ENCODE measurements around the gene SBK1.
"Not testable (repeated sequence)": the region's sequence is repeated elsewhere in the genome, so short reads cannot be mapped to it uniquely, and the experiment has no call there.

SBK1 gene

DNA sequence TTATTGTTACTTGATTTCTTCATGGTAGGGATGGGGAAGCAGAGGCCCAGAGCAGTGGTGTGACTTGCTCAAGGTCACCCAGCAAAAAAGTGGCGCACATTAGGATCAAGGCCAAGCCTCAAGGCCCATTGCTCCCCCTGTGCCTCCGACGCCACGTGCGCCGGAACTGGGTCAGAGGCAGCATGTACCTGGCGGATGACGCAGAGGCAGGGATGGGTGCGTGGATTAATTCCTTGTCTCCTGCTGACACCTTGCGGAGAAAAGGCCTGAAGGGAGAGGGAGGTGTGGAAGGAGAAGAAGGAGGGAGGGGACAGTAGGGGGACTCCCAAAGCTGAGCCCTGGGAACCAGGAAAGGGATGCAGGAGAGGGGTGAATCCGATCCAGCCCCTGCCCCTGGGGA lies 18.5 kb downstream of the SBK1 start:
- DNase-seq, result no peak

DNA sequence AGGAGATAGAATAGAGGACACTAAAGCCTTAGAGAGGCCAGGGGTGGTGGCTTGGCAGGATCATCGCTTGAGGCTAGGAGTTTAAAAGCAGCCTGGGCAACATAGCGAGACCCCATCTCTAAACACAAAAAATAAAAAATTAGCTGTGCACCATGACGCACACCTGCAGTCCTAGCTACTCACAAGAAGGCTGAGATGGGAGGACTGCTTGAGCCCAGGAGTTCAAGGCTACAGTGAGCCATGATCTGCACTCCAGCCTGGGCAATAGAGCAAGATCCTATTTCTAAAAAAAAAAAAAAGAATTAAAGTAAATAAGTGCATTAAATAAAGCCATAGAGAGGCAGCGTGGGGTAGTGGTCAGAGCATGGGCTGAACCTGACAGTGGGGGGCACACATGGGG lies 19.1 kb downstream of the SBK1 start:
- DNase-seq, result no peak

GRCh38 chr16:28311913-28312312 lies 19.6 kb downstream of the SBK1 start:
- no peak for DNase-seq

DNA sequence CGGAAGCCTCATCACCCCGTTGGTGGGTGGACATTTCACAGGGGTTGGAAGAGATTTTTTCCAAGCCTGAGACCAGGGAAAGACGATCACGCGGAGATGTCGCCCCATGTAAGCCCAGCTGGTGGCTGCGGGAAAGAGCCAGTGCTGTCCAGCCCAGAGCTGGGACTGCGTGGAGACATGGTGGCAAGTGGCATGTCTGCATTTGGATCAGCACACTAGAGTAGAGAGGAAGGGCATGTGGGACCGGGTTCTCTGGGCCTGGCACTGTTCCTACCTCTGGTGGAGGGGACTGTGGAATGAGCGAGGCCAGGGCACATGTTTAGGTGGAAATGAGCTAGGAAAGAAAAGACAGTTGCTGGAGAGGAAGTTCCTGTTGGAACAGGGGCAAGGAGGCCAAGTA lies 20.0 kb downstream of the SBK1 start:
- no peak for DNase-seq

DNA sequence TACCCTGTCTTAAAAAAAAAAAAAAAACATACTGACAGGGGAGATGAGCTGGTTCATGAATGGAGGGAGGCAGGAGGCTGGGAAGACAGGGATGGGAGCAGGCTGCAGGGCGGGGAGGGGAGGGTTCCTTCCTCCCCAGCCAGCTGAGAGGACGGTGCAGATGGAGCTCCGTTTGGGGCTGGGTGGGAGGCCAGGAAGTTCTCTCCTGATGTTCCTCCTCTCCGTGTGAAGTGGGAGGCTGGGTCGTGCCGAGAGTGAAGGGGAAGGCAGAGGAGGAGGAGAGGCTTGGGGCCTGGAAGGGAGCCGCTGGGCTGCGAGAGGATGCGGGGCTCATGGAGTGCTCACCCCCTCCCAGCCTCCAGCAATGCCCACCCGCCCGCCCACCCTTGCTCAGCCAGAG lies 21.3 kb downstream of the SBK1 start:
- DNase-seq, result no peak

GRCh38 chr16:28316054-28316453 lies 23.7 kb downstream of the SBK1 start:
- no peak for DNase-seq

- no peak for DNase-seq
Observed at GRCh38 chr16:28317040-28317880, 24.9 kb downstream of the SBK1 start.

DNA sequence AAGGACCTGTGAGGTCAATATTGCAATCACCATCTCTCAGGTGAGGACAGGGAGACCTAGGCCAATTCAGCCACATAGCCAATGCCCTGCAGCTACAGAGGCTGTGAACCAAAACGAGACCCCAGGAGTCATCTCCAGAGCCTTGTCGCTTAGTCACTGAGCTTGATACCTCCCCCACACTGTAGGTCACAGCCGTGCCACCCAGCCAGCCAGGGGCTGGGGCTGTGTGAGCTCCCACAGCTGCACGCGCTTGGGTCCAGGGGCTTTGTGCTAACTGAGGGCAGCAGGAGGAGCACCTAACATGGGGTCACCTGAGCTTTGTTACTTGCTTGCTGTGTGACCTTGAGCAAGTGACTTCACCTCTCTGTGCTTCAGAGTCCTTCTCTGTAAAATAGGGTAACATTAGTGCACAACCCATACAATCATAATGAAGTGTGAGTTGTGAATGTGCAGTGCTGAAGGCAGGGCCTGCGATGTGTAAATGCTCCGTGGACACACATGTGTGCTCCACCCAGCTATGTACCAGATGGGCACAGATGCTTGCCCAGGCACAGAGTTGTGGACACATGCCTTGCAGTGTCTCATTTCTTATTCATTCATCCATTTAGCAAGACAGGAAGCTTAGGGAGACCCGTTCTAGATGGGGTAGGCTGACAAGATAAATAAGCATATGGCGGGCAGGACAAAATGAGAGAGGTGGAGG lies 25.9 kb downstream of the SBK1 start:
- DNase-seq, result no peak

DNA sequence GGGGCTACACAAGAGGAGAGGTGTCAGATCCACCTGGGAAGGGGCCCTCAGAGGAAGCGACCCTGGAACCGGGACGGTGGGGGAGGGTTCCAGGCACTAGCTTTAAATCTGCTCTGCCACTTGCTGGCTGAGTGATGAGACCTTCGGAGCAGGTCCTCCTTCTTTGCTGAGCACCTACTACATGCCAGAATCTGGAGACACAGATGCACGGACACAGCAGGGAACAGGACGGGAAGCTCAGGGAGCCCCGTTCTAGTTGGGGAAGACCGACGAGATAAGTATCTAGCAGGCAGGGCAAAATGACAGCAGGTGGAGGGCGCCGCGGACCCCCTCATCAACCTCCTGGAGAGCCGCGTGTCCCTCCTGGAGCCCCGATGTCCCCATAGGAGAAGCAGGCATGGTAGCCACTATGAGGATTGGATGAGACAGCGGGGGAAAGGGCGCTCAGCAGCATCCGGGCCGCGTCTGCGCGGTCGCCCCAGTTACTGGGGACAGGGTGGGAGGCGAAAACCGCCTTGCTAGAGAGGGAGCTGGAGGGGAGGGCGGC lies 27.2 kb downstream of the SBK1 start:
- no peak for DNase-seq

- no peak for DNase-seq
Observed at GRCh38 chr16:28320023-28320561, 27.8 kb downstream of the SBK1 start.

DNA sequence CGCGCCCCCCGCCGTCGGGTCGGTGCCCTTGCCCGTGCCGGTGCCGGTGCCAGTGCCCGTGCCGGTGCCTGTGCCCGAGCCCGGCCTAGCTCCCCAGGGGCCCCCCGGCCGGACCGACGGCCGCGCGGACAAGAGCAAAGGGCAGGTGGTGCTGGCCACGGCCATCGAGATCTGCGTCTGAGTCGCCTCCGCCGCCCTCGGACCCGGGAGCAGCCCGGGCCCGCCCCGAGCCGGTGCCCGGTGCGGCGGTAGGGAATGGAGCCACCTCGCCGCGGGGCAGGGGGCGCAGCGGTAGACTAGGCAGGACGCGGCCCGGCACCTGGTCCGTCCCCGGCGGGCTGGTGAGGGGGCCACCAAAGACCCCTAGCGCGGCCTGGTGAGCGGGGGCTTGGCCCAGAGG lies 28.4 kb downstream of the SBK1 start:
- no peak for DNase-seq

GRCh38 chr16:28321700-28322411 lies 29.5 kb downstream of the SBK1 start:
- no peak for DNase-seq

- peak; percentile 34 for DNase-seq
Observed at GRCh38 chr16:28324235-28324886, 32.0 kb downstream of the SBK1 start.

DNA sequence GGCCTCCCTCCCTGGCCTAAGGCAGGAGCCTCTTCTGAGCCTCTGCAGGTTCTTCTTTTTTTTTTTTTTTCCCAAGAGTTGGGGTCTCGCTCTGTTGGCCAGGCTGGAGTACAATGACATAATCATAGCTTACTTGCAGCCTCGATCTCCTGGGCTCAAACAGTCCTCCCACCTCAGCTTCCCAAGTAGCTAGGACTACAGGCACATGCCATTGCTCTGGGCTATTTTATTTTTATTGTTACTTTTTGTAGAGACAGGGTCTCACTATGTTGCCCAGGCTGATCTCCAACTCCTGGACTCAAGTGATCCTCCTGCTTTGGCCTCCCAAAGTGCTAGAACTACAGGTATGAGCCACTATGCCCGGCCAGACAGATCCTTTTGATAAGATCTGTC lies 32.6 kb downstream of the SBK1 start:
- DNase-seq, result no peak

- peak; percentile 10 for DNase-seq
Observed at GRCh38 chr16:28326881-28327610, 34.7 kb downstream of the SBK1 start.

DNA sequence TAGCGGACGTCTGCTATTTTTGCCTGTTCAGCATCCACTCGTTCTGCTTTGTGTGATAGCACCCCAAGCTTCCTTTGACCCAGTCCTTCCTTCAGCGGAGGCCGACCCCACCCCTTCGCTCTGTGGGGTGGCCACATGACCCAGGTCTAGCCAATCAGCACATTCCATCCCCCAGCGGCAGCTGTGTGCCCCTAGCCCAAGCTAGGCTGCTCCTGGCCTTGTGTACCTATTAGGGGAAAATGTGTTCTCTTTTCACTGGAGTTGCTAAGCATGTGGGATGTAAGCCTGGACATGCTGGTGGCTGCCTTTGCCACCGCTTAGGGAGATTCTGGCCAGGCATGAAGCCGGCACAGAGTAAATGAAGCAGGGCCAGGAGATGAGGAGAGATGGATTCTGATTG lies 37.9 kb downstream of the SBK1 start:
- not testable (repeated sequence) for DNase-seq

DNA sequence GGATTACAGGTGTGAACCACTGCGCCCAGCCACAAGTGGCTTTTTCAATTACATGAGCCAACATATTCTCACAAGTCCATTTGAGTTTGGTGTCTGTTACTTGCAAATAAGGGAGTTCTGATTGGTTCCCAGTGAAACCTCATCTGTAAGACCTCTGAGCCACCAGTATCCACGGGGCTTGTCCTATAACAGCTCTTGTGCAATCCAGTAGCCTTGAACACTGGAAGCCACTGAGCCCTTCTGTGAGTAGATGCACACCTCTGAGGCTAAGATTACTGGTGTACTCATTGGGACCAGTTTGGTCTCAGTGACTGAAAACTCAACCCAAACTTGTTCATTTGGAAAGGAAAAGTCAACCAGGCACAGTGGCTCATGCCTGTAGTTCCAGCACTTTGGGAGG lies 38.7 kb downstream of the SBK1 start:
- not testable (repeated sequence) for DNase-seq

DNA sequence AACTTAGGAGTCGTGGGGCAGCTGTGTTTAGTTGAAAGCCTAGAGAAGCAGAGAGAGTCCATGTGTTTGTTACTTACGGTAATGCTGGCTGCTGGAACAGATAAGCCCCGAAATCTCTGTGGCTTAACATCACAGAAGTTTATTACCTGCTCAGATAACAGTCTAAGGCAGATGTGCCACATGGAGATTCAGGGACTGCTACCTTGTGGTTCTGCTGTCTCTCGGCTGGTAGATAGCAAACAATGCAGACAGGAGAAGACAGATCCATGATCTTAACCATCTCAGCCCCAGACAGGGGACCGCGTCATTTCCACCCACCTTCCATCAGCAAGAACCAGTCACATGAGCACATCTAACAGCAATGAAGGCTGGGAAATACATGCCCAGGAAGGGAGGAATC lies 40.3 kb downstream of the SBK1 start:
- not testable (repeated sequence) for DNase-seq

DNA sequence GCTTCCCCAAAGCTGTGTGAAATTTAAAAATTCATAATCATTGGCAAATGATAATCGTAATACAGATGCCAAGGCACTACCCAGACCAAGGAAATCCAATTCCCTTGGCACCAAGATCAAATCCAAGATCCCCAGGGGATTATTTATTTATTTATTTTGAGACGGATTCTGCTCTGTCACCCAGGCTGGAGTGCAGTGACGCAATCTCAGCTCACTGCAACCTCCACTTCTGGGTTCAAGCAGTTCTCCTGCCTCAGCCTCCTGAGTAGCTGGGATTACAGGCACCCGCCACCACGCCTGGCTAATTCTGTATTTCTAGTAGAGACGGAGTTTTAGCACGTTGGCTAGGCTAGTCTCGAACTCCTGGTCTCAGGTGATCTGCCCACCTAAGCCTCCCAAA lies 43.4 kb downstream of the SBK1 start:
- not testable (repeated sequence) for DNase-seq

DNA sequence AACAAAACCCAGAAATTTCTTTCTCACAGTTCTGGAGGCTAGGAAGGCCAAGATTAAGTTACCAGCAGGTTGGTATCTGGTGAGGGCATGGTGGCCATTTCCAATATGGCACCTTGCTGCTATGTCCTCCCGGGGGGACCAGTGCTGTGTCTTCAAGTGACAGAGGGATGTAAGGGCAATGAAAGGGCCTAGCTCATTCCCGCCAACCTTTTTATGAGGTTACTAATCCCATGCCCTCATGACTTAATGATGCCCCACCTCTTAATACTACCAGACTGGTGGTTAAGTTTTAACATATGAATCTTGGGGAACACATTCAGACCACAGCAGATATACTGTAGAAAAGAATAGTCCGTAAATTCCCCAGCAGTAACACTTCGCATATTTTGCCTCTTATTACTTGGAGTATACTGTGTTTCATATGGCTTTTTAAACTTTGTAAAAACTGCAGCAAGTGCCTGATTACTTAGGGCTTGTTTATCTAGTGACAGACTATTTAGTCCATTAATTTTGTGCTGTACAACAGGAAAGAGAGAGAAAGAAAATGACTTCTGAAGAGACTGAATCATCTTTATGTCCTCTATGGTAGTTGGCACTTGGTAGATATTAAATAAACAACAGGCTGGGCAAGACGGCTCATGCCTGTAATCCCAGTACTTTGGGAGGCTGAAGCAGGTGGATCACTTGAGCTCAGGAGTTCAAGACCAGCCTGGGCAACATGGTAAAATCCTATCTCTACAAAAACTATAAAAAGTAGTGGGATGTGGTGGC lies 44.8 kb downstream of the SBK1 start:
- DNase-seq, result not testable (repeated sequence)

- DNase-seq, result not testable (repeated sequence)
Observed at GRCh38 chr16:28338230-28338629, 45.9 kb downstream of the SBK1 start.

Measured in DMS153 (cell line).